Renal cortex interstitium (tissue), 11 donors: ENCODE results near the gene RPL18. TPM values are rescaled to one million over a fixed set of nuclear protein-coding genes. Genes with fewer than 3 reads are reported as not detected.
"Not testable (repeated sequence)": the region's sequence is repeated elsewhere in the genome, so short reads cannot be mapped to it uniquely, and the experiment has no call there.

ENCODE experiments used
- DNase-seq, 11 donors: peaks; one replicate each; pipeline ENCODE4 v3.0.0-alpha.2; 2013; ENCODE audit warnings: low read depth in 9 of 11, low spot score in 4 of 11; ENCODE audit errors: extremely low read depth in 1 of 11
- polyA plus RNA-seq, 3 donors: library from polyadenylated mRNA; unstranded; fragments of 120-200 nt; gene quantifications; one replicate each; pipeline ENCODE4 v1.2.1, GENCODE V29; 2013; ENCODE audit not compliant: insufficient read length in 3 of 3

Gene RPL18
- polyA plus RNA-seq, 3 donors = 1,072 to 1,401 (median 1,249) TPM

DNA sequence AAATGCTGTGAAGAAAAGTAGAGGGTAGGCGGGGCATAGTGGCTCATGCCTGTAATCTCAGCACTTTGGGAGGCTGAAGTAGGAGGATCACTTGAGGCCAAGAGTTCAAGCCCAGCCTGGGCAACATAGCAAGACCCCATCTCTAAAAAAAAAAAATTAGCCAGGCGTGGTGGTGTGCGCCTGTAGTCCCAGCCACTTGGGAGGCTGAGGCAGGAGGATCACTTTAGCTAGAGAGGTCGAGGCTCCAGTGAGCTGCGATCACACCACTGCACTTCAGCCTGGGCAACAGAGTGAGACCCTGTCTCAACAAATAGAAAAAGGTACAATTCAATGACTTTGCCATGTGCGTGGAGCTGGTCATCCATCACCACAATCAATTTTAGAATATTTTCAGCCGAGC lies 41.1 kb downstream of the RPL18 start:
- not testable (repeated sequence) for DNase-seq

DNA sequence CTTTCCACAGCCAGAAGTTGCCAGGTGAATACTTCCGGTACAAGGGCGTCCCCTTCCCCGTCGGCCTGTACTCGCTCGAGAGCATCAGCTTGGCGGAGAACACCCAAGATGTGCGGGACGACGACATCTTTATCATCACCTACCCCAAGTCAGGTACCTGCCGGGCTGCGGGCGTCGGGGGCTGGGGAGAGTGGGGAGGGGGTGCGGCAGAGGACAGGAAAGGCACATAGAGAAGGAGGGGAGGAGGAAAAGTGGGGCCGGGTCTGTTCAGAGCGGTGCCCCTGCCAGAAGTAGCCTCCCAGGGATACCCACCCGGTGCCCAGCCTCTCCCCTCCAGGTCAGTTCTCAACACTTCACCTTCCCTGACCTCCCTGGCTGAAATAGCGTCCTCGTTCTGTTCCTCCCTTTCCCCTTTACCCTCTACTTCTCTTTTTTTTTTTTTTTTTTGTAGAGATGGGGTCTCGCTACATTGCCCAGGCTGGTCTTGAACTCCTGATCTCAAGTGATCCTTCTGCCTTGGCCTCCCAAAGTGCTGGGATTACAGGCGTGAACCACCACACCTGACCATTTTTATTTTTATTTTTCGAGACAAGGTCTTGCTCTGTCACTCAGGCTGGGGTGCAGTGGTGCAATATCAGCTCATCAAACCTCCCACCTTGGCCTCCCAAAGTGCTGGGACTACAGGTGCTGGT lies 42.9 kb downstream of the RPL18 start:
- DNase-seq = no peak

DNA sequence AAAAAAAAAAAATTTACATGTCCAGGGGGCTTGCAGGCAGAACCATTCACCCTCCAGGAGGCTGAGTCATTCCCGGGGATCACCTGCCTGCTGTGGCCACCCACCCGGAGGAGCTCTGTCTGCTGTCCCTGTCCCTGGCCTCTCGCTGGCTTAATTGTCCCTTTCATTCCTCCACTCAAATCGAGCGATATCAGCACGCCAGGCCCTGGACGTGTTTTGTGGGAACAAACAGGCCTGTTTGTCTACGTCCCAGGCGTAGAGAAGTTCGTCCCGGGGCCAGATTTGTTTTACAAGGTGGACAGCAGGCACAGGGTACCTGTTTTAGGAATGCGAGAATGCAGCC lies 45.8 kb downstream of the RPL18 start:
- no peak for DNase-seq

DNA sequence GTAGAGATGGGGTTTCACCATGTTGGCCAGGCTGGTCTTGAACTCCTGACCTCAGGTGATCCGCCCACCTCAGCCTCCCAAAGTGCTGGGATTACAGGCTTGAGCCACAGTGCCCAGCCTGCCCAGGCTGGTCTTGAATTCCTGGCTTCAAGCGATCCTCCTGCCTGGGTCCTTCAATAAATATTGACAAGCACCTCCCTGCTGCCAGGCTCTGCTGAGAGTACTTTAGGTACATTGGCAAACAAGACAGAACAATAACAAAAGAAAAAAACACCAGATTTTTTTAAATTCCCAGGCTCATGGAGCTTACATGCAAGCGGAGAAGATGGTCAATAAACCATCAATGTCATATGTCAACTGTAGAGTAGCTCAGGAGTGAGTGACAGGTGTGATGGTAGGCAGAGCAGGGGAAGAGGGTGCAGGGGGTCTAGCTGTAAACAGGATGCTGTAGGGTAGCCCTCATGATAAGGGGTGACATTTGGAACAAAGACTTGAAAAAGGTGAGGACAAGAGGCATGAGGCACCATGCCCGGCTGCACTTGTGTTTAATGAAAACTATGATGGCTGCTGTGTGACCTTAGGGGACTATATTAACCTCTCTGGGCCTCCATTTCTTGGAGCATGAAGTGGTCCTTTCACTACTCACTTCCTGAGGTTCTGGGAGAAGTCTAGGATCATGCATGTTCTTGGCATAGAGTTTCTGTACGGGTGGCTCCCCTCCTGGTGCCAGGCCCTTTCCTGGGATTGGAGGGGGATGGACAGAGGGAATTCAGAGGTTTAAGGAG lies 47.4 kb downstream of the RPL18 start:
- no peak for DNase-seq

DNA sequence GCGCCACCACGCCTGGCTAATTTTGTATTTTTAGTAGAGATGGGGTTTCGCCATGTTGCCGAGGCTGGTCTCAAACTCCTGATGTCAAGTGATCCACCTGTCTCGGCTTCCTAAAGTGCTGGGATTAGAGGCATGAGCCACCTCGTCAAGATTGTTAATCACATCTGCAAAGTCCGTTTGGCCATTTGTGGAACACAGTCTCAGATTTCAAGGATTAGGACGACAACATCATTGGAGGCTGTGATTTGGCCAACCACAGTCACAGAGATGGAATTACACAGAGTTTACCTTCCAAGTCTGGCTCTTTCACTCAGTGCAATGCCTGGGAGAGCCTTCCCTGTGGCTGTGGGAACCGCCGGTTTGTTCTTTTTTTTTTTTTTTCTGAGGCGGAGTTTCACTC lies 49.2 kb downstream of the RPL18 start:
- DNase-seq = no peak

DNA sequence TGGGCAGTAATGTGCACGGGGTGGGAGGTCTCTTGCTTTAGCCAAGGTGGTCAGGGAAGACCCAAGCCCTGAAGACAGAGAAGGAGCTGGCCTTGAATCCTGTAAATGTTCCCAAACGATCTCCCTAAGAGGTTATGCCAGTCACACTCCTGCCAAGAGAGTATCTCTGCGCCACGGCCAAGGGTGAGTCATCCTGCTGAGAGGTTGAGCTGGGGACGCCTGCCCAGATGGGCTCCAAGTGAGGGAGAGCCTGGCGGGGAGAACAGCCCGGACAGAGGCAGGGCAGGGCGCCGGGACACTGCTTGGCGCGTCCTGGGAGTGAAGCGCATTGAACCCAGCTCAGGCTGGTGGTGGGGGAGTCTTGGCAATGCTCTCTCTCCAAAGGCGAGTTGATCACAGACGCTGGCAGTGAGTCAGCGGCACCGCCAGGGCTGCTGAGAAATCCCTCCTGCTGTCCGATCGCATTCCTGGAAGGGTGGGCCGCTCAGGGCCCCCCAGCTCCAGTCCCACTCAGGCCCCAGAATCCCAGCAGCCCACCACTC lies 50.6 kb downstream of the RPL18 start:
- DNase-seq = no peak

Other genes with a start within 250 kb of the RPL18 start
- gene KDELR1, start 227.6 kb downstream of the RPL18 start, polyA plus RNA-seq = 100 to 1,000 TPM; 230 to 246 (median 242) TPM
- under 1 TPM; 0.33 to 0.88 (median 0.71) TPM for gene GRIN2D, start 225.5 kb downstream of the RPL18 start, polyA plus RNA-seq
- 10 to 100 TPM; 21.7 to 34.6 (median 24.7) TPM for gene GRWD1, start 173.2 kb downstream of the RPL18 start, polyA plus RNA-seq
- gene KCNJ14, start 163.6 kb downstream of the RPL18 start, polyA plus RNA-seq = 1 to 10 TPM in 1 of 3 donors, under 1 TPM in 2; 0.58 to 1.3 (median 0.72) TPM
- gene CYTH2, start 149.8 kb downstream of the RPL18 start, polyA plus RNA-seq = 10 to 100 TPM; 80.6 to 91.6 (median 86.4) TPM
- gene LMTK3, start 107.3 kb downstream of the RPL18 start, polyA plus RNA-seq = 1 to 10 TPM; 1.8 to 3.8 (median 3.6) TPM
- gene SULT2B1, start 67.0 kb downstream of the RPL18 start, polyA plus RNA-seq = under 1 TPM; 0.28 to 0.62 (median 0.33) TPM
- gene SPACA4, start 12.4 kb downstream of the RPL18 start, polyA plus RNA-seq = under 1 TPM in 1 of 3 donors, not detected in 2; 0.26 TPM
- gene FAM83E, start 4.1 kb downstream of the RPL18 start, polyA plus RNA-seq = 1 to 10 TPM in 2 of 3 donors, under 1 TPM in 1; 0.88 to 1.2 (median 1.1) TPM
- gene SPHK2, start 328 bp upstream of the RPL18 start, polyA plus RNA-seq = 10 to 100 TPM; 15.8 to 31.8 (median 30.9) TPM
- 10 to 100 TPM; 11.2 to 15.9 (median 14.3) TPM for gene DBP, start 18.2 kb upstream of the RPL18 start, polyA plus RNA-seq
- gene CA11, start 27.0 kb upstream of the RPL18 start, polyA plus RNA-seq = 10 to 100 TPM; 21.9 to 30.7 (median 29.2) TPM
- gene NTN5, start 53.8 kb upstream of the RPL18 start, polyA plus RNA-seq = 1 to 10 TPM in 2 of 3 donors, under 1 TPM in 1; 0.68 to 2.4 (median 1.5) TPM
- gene FUT2, start 76.8 kb upstream of the RPL18 start, polyA plus RNA-seq = 1 to 10 TPM; 1.7 to 4.4 (median 1.8) TPM
- 1 to 10 TPM; 5.0 to 7.3 (median 6.5) TPM for gene MAMSTR, start 100.5 kb upstream of the RPL18 start, polyA plus RNA-seq
- 10 to 100 TPM; 12.2 to 19.6 (median 16.6) TPM for gene RASIP1, start 121.4 kb upstream of the RPL18 start, polyA plus RNA-seq
- 1 to 10 TPM in 1 of 3 donors, under 1 TPM in 2; 0.23 to 1.2 (median 0.41) TPM for gene IZUMO1, start 127.7 kb upstream of the RPL18 start, polyA plus RNA-seq
- gene FUT1, start 133.5 kb upstream of the RPL18 start, polyA plus RNA-seq = 1 to 10 TPM; 3.2 to 4.0 (median 3.3) TPM
- not detected for gene FGF21, start 136.3 kb upstream of the RPL18 start, polyA plus RNA-seq
- 10 to 100 TPM; 32.4 to 57.8 (median 44.8) TPM for gene BCAT2, start 191.9 kb upstream of the RPL18 start, polyA plus RNA-seq
- 10 to 100 TPM; 23.7 to 37.1 (median 30.1) TPM for gene HSD17B14, start 217.3 kb upstream of the RPL18 start, polyA plus RNA-seq
- 10 to 100 TPM; 20.6 to 29.6 (median 27.9) TPM for gene PLEKHA4, start 249.4 kb upstream of the RPL18 start, polyA plus RNA-seq